Gastrocnemius medialis (tissue), 4 donors: ENCODE measurements around the gene MAGIX.

Source experiments
- POLR2A ChIP-seq, 2 donors: fragments of 450-650 bp; IDR thresholded peaks; one replicate each; pipeline ENCODE4 v1.6.1; 2017; ENCODE audit warnings: antibody characterized with exemption in 2 of 2, mild to moderate bottlenecking in 2 of 2, moderate library complexity in 2 of 2
- TF ChIP-seq, protein P1 (sequence below), 5 experiments: fragments of 450-650 bp in 3 of 5; fragments of 200-600 bp in 2 of 5; sonication (generic) in 2 of 5; IDR thresholded peaks in 4 of 5; conservative IDR thresholded peaks in 1 of 5; 1 replicate in 4 of 5; 2 replicates in 1 of 5; pipeline ENCODE4 v1.5.1; 2016 to 2019; ENCODE audit warnings: antibody characterized with exemption in 5 of 5, mild to moderate bottlenecking in 3 of 5, moderate library complexity in 3 of 5

DNA sequence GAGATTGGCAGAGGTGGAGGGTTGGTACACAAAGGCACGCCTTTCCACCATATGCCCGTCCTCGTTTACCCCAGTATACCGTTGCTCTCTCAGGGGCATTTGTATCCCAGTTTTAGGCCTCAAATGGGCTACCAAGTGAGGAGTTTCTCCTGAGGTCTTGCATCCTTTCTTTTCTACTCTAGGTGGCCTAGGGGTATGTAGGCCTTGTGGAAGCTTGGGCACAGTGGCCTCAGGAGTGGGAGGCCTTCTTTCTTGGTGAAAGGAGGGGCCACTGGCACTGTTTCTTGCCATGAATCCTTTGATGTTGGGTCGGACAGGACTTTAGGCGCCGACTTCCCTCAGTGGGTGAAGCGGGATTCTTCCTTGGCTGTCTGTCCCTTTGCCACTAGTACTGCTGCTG lies 15.3 kb upstream of the MAGIX start:
- TF ChIP-seq POLR2A (IDR thresholded peaks at IDR 0.05): no peak
- TF ChIP-seq, protein P1, sequence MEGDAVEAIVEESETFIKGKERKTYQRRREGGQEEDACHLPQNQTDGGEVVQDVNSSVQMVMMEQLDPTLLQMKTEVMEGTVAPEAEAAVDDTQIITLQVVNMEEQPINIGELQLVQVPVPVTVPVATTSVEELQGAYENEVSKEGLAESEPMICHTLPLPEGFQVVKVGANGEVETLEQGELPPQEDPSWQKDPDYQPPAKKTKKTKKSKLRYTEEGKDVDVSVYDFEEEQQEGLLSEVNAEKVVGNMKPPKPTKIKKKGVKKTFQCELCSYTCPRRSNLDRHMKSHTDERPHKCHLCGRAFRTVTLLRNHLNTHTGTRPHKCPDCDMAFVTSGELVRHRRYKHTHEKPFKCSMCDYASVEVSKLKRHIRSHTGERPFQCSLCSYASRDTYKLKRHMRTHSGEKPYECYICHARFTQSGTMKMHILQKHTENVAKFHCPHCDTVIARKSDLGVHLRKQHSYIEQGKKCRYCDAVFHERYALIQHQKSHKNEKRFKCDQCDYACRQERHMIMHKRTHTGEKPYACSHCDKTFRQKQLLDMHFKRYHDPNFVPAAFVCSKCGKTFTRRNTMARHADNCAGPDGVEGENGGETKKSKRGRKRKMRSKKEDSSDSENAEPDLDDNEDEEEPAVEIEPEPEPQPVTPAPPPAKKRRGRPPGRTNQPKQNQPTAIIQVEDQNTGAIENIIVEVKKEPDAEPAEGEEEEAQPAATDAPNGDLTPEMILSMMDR (IDR thresholded peaks at IDR 0.05 in 4 of 5, conservative IDR thresholded peaks at IDR 0.05 in 1 of 5): no peak
